Upper lobe of left lung (tissue), 4 donors: Measurements from ENCODE around the gene ALCAM.

ENCODE experiments used
- POLR2A ChIP-seq, 4 donors: fragments of 450-650 bp; IDR thresholded peaks; one replicate each; pipeline ENCODE4 v1.5.1; 2016 to 2017; ENCODE audit warnings: antibody characterized with exemption in 4 of 4, mild to moderate bottlenecking in 2 of 4
- POLR2AphosphoS5 ChIP-seq, 2 donors: sonication (generic); formaldehyde crosslinking; IDR thresholded peaks; one replicate each; pipeline ENCODE4 v1.5.1; 2017; ENCODE audit warnings: antibody characterized with exemption in 2 of 2
- TF ChIP-seq, protein P1 (sequence below), 6 experiments: fragments of 450-650 bp in 4 of 6; fragments of 200-600 bp in 2 of 6; sonication (generic) in 2 of 6; IDR thresholded peaks; one replicate each; pipeline ENCODE4 v1.5.1; 2016 to 2019; ENCODE audit warnings: antibody characterized with exemption in 6 of 6

DNA sequence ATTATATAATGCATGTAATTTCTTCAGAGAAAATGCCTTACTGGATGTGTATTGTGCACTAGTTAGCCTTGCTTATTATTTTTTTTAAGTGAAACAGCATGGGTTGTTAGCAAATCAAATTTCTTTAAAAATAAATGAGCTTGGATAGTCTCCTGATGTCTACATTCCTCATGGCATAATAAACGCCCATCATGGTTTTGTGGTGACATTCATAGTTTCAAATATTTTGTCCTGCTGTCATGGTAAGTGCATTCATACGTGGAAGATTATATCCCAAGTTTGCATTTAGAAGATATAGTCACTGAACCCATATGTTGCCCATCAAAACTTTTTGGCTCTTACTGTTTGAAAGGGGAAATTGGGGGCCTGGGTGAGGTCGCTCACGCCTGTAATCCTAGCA lies 130.7 kb downstream of the ALCAM start:
- TF ChIP-seq, protein P1, sequence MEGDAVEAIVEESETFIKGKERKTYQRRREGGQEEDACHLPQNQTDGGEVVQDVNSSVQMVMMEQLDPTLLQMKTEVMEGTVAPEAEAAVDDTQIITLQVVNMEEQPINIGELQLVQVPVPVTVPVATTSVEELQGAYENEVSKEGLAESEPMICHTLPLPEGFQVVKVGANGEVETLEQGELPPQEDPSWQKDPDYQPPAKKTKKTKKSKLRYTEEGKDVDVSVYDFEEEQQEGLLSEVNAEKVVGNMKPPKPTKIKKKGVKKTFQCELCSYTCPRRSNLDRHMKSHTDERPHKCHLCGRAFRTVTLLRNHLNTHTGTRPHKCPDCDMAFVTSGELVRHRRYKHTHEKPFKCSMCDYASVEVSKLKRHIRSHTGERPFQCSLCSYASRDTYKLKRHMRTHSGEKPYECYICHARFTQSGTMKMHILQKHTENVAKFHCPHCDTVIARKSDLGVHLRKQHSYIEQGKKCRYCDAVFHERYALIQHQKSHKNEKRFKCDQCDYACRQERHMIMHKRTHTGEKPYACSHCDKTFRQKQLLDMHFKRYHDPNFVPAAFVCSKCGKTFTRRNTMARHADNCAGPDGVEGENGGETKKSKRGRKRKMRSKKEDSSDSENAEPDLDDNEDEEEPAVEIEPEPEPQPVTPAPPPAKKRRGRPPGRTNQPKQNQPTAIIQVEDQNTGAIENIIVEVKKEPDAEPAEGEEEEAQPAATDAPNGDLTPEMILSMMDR (IDR thresholded peaks at IDR 0.05) = no peak
- TF ChIP-seq POLR2A (IDR thresholded peaks at IDR 0.05) (no peak), POLR2AphosphoS5 (IDR thresholded peaks at IDR 0.05) (no peak)
